ENCODE measurements around the gene FMNL1.

The FMNL1 gene

GRCh38 chr17:45277992-45278391 is 56.3 kb downstream of the FMNL1 start:
- DNase-seq (ENCODE audit: low read depth in 2 of 2), result no peak

GRCh38 chr17:45279898-45280297 is 58.2 kb downstream of the FMNL1 start:
- DNase-seq (ENCODE audit: low read depth in 2 of 2), result no peak

- DNase-seq (ENCODE audit: low read depth in 2 of 2), result no peak
Observed at GRCh38 chr17:45282683-45283644, 61.3 kb downstream of the FMNL1 start.

- no peak for DNase-seq (ENCODE audit: low read depth in 2 of 2)
Observed at GRCh38 chr17:45283711-45284110, 62.0 kb downstream of the FMNL1 start.

- DNase-seq (ENCODE audit: low read depth in 2 of 2), result peak in 1 of 2 donors; percentile 35
Observed at GRCh38 chr17:45284176-45285140, 62.8 kb downstream of the FMNL1 start.

- no peak for DNase-seq (ENCODE audit: low read depth in 2 of 2)
Observed at GRCh38 chr17:45286286-45286685, 64.6 kb downstream of the FMNL1 start.

GRCh38 chr17:45287526-45288500 is 66.1 kb downstream of the FMNL1 start:
- no peak for DNase-seq (ENCODE audit: low read depth in 2 of 2)

- no peak for DNase-seq (ENCODE audit: low read depth in 2 of 2)
Observed at GRCh38 chr17:45288825-45289224, 67.1 kb downstream of the FMNL1 start.

DNA sequence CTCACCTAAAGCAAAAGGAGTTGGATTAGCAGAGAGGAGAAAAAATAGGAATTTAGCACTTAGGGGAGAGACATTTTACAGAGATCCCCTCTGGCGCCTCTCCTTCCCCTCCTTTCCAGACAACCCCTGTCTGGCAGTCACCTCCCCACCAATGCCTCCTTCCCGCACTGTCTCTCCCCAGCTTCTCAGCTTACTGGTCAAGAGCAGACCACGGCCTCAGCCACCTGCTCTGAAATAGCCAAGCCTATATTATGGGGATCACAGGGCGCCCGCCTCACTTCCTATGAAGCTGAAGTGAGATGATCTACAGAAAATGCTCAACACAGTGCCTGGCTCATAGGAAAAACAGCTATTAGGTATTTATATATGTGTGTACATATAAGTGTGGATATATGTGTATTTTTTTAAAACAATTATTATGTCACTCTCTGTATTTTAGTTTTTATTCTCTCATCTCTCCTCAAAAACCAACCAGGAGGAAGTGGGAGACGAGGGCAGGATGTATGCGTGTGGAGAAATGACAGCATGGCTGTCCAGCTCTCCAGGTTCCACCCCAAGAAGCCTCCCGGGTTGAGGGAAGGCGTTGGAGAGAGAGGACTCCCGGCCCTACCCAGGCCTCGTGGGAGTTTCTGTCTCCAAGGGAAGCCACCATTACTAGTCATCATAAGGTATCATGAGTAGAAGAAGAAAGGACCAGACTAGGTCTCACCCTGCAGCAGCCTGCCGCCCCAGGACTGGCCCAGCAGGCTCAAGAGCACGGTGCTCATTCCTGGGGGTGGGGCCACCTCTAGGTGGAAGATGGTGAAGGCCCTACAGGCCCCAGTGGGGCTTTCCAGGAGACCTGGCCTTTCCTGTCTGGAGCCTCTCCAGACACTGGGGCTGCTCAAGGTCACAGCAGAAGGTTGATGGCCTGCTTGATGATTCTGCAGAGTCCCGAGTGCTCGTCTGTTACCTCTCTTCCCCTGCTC is 67.9 kb downstream of the FMNL1 start:
- no peak for DNase-seq (ENCODE audit: low read depth in 2 of 2)

DNA sequence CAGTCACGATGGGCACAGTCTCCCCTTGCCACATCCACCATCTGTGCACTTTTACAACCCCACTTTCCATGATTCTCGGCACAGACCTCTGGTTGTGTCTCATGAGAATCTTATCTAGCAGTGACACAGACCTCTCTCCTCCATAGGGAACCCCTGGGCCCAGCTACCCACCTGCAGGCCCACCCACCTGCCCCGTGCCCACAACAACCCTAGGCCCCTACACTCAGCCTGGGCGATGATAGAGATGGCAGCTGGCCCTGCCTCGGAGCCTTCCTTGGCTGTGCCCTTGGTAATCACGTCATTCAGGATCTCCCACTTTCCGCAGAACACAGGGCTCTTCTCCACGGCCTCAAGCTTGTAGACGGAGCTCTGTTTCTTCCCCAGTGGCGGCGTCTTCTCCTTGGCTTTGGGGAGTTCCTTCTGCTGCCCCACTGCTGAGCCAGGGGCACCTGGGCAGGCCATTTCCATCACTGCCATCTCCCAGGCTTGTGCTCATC is 68.6 kb downstream of the FMNL1 start:
- DNase-seq (ENCODE audit: low read depth in 2 of 2), result no peak

DNA sequence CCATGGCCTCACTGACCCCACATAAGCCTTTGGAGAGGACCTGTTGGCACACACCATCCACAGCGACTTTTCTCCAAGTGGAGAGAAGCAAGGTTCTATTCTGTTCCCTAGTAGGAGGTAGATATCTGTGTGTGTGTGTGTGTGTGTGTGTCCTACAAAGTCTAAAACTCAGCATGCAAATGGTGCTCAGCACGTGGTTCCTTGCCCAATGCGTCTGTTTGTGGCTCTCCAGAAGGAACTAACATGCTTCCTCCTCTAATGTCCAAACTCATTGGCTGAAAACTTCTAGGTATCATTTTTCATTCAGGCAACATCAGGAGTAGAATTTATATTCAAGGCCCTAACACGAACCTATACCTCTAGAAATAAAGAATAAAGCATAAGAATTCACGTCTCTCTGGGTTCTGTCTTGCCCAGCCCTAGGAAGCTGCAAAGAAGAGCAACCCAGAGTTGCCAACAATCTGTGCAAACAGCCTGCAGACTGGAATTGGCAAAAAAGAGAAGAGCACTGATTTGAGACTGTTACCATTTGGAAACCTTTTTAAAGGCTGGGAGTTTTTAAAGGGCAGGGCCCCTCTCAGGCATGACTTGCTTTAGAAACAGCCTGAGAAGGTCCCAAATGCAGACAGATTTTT is 69.6 kb downstream of the FMNL1 start:
- DNase-seq (ENCODE audit: low read depth in 2 of 2), result no peak

GRCh38 chr17:45292696-45293412 is 71.2 kb downstream of the FMNL1 start:
- no peak for DNase-seq (ENCODE audit: low read depth in 2 of 2)

DNA sequence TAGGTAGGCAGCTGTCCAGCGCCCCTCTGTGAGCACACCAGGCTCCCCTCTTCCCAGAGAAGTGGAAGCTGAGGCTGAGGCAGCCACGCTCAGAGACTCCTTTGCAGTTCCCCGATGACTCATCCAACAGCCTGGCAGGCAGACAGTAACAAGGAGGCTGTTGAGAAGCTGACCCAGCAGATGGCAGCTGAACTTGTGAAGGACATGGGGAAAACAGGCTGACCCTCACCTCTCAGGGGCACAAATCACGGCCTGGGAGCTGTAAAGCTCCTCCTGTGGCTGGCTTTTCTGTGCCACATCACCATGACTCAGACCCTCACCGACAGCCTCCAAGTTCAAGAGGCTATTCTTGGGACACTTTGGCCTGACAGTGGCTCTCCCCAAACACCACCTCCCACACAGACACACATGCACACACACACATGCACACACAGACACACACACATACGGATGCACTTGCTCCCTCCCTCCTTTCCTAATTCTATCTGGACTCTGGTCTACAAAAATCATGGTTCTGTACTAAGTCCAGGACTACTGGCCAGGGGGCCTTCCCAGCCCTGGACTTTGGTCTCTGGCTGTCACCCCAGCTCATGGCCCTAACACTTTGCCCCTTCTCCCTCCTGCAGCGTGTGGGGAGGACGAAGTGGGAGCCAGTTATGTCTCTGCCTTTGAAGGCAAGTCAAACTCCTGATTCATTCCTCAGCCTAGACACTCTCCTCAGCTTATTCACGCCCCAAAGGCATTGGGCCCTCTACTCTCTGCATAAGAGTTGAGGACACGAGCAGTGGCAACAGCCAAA is 71.9 kb downstream of the FMNL1 start:
- DNase-seq (ENCODE audit: low read depth in 2 of 2), result no peak

GRCh38 chr17:45294506-45294905 is 72.8 kb downstream of the FMNL1 start:
- no peak for DNase-seq (ENCODE audit: low read depth in 2 of 2)

DNA sequence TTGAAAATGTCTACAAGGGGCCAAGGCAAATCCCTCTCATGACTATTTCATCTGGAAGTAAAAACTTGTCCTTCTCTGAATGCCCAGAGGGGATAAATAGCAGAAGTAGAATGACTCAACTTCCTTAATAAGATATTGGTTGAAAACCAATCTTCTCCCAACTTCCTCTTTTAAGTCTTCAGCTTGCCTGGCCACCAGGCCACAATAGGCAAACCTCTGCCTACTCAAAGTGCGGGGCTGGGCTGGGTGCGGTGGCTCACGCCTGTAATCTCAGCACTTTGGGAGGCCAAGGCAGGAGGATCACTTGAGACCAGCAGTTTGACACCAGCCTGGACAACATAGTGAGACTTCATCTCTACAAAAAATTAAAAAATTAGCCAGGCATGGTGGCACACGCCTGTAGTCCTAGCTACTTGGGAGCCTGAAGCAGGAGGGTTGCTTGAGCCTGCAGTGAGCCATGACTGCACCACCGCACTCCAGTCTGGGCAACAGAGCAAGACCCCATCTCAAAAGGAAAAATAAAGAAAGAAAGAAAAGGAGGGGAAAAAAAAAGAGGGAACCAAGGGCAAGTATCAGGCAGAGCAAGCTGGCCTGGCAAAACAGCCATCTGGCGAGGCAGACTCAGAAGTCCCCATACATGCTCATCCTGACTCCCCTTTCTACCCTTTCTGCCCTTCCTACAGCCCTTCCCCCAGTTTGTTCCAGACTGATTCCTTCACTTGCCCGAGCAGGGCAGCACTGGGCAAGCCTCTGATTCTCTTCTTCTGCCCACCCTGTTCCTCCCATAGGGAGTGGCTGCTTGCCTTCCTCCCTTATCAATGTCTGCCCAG is 74.5 kb downstream of the FMNL1 start:
- DNase-seq (ENCODE audit: low read depth in 2 of 2), result no peak

DNA sequence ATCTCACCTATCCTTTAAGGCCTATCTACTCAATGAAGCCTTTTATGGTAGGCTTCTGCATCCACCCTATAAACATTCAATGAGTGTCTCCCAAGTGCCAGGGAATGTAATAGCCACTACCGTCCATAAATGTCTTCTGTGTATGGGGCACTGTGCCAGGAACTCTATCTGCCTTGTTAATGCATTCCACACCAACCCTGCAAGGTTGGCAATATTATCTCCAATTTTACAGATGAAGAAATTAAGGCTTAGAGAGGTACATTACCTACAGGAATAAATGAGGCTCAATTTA is 75.1 kb downstream of the FMNL1 start:
- no peak for DNase-seq (ENCODE audit: low read depth in 2 of 2)
